ENCODE measurements around the gene LBP. TPM values are rescaled to one million over a fixed set of nuclear protein-coding genes. Genes with fewer than 3 reads are reported as not detected.
"Not testable (repeated sequence)": the region's sequence is repeated elsewhere in the genome, so short reads cannot be mapped to it uniquely, and the experiment has no call there.

The LBP gene
- total and polyA plus RNA-seq, 2 donors (not counting 1 experiment from before 2014, with no cell fraction given) = not detected

DNA sequence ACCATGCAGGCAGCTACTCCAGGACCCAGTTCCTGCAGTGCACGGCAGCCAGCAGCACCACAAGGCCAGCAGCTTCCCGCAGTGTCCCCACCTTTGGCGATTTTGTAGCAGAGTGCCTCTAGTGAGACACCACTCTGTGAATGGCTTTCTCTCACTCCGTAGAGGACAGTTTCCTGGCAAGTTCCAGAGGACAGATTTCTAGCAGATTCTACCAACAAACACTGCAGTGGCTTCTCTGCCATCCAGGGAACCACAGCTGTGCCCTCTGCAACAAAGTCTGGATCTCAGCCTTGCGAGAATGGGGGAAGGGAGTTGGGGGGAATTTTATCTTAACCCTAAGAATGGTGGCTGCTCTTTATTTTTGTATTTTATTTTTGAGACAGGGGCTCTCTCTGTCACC lies 60.2 kb downstream of the LBP start:
- ATAC-seq (ENCODE audit: low read depth) (no peak), DNase-seq (no peak)
- Histone ChIP-seq H3K4me2 (replicated peaks; ENCODE audit: low read depth, low read length, poor library complexity, severe bottlenecking) (no peak overlapping the region), H2AFZ (ENCODE audit: insufficient read depth, low read depth, low read length, poor library complexity, severe bottlenecking) (no peak overlapping the region), H3K9ac (ENCODE audit: low read length) (no peak overlapping the region), H3K27ac (ENCODE audit: low read length in 2 of 2) (no peak overlapping the region), H3K79me2 (ENCODE audit: control insufficient read depth, insufficient read depth, low read length) (no peaks in the 10 kb centered on the region), H3K4me3 (ENCODE audit: control extremely low read depth in 1 of 5, extremely low read depth in 1 of 5, insufficient read depth in 1 of 5, low read depth in 2 of 5, low read length in 4 of 5) (no peak overlapping the region), H3K27me3 (replicated peaks in 1 of 4; ENCODE audit: control extremely low read depth in 1 of 4, control insufficient read depth in 3 of 4, insufficient read depth in 4 of 4, low read length in 3 of 4) (no peaks in the 10 kb centered on the region), H3K4me1 (ENCODE audit: control insufficient read depth in 2 of 2, insufficient read depth in 2 of 2, low read length in 2 of 2) (no peaks in the 10 kb centered on the region), H3K9me3 (ENCODE audit: control extremely low read depth in 1 of 3, control insufficient read depth in 2 of 3, insufficient read depth in 1 of 3, low read length in 2 of 3) (peaks cover 0 to 10% (median 0%) of the 10 kb centered on the region in 3 donors), H3K36me3 (replicated peaks in 1 of 2; ENCODE audit: control extremely low read depth in 1 of 2, control insufficient read depth in 1 of 2, extremely low read depth in 1 of 2, insufficient read depth in 2 of 2, low read length in 1 of 2) (peaks cover 0 to 9% of the 10 kb centered on the region in 2 experiments), H4K20me1 (ENCODE audit: control insufficient read depth, insufficient read depth, low read length, poor library complexity, severe bottlenecking) (no peaks in the 10 kb centered on the region)
- ChIA-PET POLR2A (no interaction called here), CTCF (no interaction called here)
- no peaks in the 10 kb centered on the region for H3K27me3 Mint-ChIP-seq
- TF ChIP-seq, protein P1, sequence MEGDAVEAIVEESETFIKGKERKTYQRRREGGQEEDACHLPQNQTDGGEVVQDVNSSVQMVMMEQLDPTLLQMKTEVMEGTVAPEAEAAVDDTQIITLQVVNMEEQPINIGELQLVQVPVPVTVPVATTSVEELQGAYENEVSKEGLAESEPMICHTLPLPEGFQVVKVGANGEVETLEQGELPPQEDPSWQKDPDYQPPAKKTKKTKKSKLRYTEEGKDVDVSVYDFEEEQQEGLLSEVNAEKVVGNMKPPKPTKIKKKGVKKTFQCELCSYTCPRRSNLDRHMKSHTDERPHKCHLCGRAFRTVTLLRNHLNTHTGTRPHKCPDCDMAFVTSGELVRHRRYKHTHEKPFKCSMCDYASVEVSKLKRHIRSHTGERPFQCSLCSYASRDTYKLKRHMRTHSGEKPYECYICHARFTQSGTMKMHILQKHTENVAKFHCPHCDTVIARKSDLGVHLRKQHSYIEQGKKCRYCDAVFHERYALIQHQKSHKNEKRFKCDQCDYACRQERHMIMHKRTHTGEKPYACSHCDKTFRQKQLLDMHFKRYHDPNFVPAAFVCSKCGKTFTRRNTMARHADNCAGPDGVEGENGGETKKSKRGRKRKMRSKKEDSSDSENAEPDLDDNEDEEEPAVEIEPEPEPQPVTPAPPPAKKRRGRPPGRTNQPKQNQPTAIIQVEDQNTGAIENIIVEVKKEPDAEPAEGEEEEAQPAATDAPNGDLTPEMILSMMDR (IDR thresholded peaks at IDR 0.05) = no peak
- TF ChIP-seq EZH2 (IDR thresholded peaks at IDR 0.05; ENCODE audit: borderline replicate concordance, insufficient read depth, low read depth, low read length, poor library complexity, severe bottlenecking) = no peak
- H3K9me3 Mint-ChIP-seq (ENCODE audit: insufficient read depth) = peaks cover 3% of the 10 kb centered on the region
- no peaks in the 10 kb centered on the region for H3K4me1 Mint-ChIP-seq
- WGBS (ENCODE audit: insufficient coverage) = 100% methylated on average over 4 of the region's 5 CpGs
- H3K4me3 Mint-ChIP-seq = no peak overlapping the region
- no peak overlapping the region for H3K27ac Mint-ChIP-seq
- intact Hi-C loops (cut with micrococcal nuclease) = no loop called here

DNA sequence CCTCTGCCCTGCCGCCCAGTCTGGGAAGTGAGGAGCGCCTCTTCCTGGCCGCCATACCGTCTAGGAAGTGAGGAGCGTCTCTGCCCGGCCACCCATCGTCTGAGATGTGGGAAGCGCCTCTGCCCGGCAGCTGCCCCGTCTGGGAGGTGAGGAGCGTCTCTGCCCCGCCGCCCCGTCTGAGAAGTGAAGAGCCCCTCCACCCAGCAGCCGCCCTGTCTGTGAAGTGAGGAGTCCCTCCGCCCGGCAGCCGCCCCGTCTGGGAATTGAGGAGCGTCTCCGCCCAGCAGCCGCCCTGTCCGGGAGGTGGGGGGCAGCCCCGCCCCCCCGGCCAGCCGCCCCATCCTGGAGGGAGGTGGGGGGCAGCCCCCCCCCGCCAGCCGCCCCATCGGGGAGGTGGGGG lies 61.0 kb downstream of the LBP start:
- ATAC-seq (ENCODE audit: low read depth) (no peak), DNase-seq (no peak)
- no peak overlapping the region for H3K4me3 ChIP-seq (ENCODE audit: control extremely low read depth in 1 of 5, extremely low read depth in 1 of 5, insufficient read depth in 1 of 5, low read depth in 2 of 5, low read length in 4 of 5)
- CTCF ChIA-PET = no interaction called here
- Mint-ChIP-seq H3K27me3 (no peaks in the 10 kb centered on the region), H3K27ac (no peak overlapping the region), H3K4me1 (no peaks in the 10 kb centered on the region), H3K9me3 (ENCODE audit: insufficient read depth) (peaks cover 3% of the 10 kb centered on the region), H3K4me3 (no peak overlapping the region)
- TF ChIP-seq, protein P1 (IDR thresholded peaks at IDR 0.05) = no peak
- TF ChIP-seq EZH2 (IDR thresholded peaks at IDR 0.05; ENCODE audit: borderline replicate concordance, insufficient read depth, low read depth, low read length, poor library complexity, severe bottlenecking) = no peak
- WGBS (ENCODE audit: insufficient coverage) = over 99% methylated on average over 23 of the region's 29 CpGs
- H3K27me3 ChIP-seq (replicated peaks in 1 of 4; ENCODE audit: control extremely low read depth in 1 of 4, control insufficient read depth in 3 of 4, insufficient read depth in 4 of 4, low read length in 3 of 4) = no peaks in the 10 kb centered on the region
- H3K79me2 ChIP-seq (ENCODE audit: control insufficient read depth, insufficient read depth, low read length) = no peaks in the 10 kb centered on the region
- POLR2A ChIA-PET = no interaction called here
- intact Hi-C loops (cut with micrococcal nuclease) = no loop called here
- H3K9ac ChIP-seq (ENCODE audit: low read length) = no peak overlapping the region
- no peak overlapping the region for H2AFZ ChIP-seq (ENCODE audit: insufficient read depth, low read depth, low read length, poor library complexity, severe bottlenecking)
- no peaks in the 10 kb centered on the region for H3K4me1 ChIP-seq (ENCODE audit: control insufficient read depth in 2 of 2, insufficient read depth in 2 of 2, low read length in 2 of 2)
- no peak overlapping the region for H3K27ac ChIP-seq (ENCODE audit: low read length in 2 of 2)
- no peaks in the 10 kb centered on the region for H4K20me1 ChIP-seq (ENCODE audit: control insufficient read depth, insufficient read depth, low read length, poor library complexity, severe bottlenecking)
- no peak overlapping the region for H3K4me2 ChIP-seq (replicated peaks; ENCODE audit: low read depth, low read length, poor library complexity, severe bottlenecking)
- H3K36me3 ChIP-seq (replicated peaks in 1 of 2; ENCODE audit: control extremely low read depth in 1 of 2, control insufficient read depth in 1 of 2, extremely low read depth in 1 of 2, insufficient read depth in 2 of 2, low read length in 1 of 2) = peaks cover 0 to 12% of the 10 kb centered on the region in 2 experiments
- peaks cover 0 to 10% (median 0%) of the 10 kb centered on the region in 3 donors for H3K9me3 ChIP-seq (ENCODE audit: control extremely low read depth in 1 of 3, control insufficient read depth in 2 of 3, insufficient read depth in 1 of 3, low read length in 2 of 3)

DNA sequence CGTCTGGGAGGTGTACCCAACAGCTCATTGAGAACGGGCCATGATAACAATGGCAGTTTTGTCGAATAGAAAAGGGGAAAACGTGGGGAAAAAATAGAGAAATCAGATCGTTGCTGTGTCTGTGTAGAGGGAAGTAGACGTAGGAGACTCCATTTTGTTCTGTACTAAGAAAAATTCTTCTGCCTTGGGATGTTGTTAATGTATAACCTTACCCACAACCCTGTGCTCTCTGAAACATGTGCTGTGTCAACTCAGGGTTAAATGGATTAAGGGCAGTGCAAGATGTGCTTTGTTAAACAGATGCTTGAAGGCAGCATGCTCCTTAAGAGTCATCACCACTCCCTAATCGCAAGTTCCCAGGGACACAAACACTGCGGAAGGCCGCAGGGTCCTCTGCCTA lies 61.5 kb downstream of the LBP start:
- H3K79me2 ChIP-seq (ENCODE audit: control insufficient read depth, insufficient read depth, low read length); H3K4me2 ChIP-seq (replicated peaks; ENCODE audit: low read depth, low read length, poor library complexity, severe bottlenecking); H4K20me1 ChIP-seq (ENCODE audit: control insufficient read depth, insufficient read depth, low read length, poor library complexity, severe bottlenecking); H3K27me3 Mint-ChIP-seq; POLR2A ChIA-PET; H3K4me1 Mint-ChIP-seq; H3K4me3 Mint-ChIP-seq; H3K9ac ChIP-seq (ENCODE audit: low read length); DNase-seq; H3K4me3 ChIP-seq (ENCODE audit: control extremely low read depth in 1 of 5, extremely low read depth in 1 of 5, insufficient read depth in 1 of 5, low read depth in 2 of 5, low read length in 4 of 5); H3K4me1 ChIP-seq (ENCODE audit: control insufficient read depth in 2 of 2, insufficient read depth in 2 of 2, low read length in 2 of 2); H3K27ac ChIP-seq (ENCODE audit: low read length in 2 of 2); H3K27me3 ChIP-seq (replicated peaks in 1 of 4; ENCODE audit: control extremely low read depth in 1 of 4, control insufficient read depth in 3 of 4, insufficient read depth in 4 of 4, low read length in 3 of 4); CTCF ChIA-PET; intact Hi-C loops (cut with micrococcal nuclease); H3K9me3 Mint-ChIP-seq (ENCODE audit: insufficient read depth); ATAC-seq (ENCODE audit: low read depth); H2AFZ ChIP-seq (ENCODE audit: insufficient read depth, low read depth, low read length, poor library complexity, severe bottlenecking); H3K27ac Mint-ChIP-seq: not testable (repeated sequence)
- peaks cover 0 to 14% of the 10 kb centered on the region in 2 experiments for H3K36me3 ChIP-seq (replicated peaks in 1 of 2; ENCODE audit: control extremely low read depth in 1 of 2, control insufficient read depth in 1 of 2, extremely low read depth in 1 of 2, insufficient read depth in 2 of 2, low read length in 1 of 2)
- 100% methylated on average over 4 of the region's 9 CpGs for WGBS (ENCODE audit: insufficient coverage)
- H3K9me3 ChIP-seq (ENCODE audit: control extremely low read depth in 1 of 3, control insufficient read depth in 2 of 3, insufficient read depth in 1 of 3, low read length in 2 of 3) = peaks cover 0 to 10% (median 0%) of the 10 kb centered on the region in 3 donors

All from B cell (primary cell).